Neural cell (in vitro differentiated cells): ENCODE data around the gene MAMDC2. TPM values are rescaled to one million over a fixed set of nuclear protein-coding genes. Genes with fewer than 3 reads are reported as not detected.

Source experiments
- H2AFZ ChIP-seq: fragments of 200-600, 300-800 bp; sonication (generic), shearing (Covaris generic); 2 replicates; pipeline ENCODE4 v1.6.0; 2014; ENCODE audit warnings: low read depth, mild to moderate bottlenecking, antibody characterized with exemption, low read length, moderate library complexity
- H3F3A ChIP-seq: fragments of 200-600 bp; shearing (Covaris generic); 2 replicates; pipeline ENCODE4 v1.6.1; 2016; ENCODE audit warnings: mild to moderate bottlenecking, moderate library complexity, mixed read lengths, antibody characterized with exemption, low read length; ENCODE audit not compliant: insufficient read depth, poor library complexity, severe bottlenecking
- H3K27ac ChIP-seq: fragments of 200-600, 300-800 bp; sonication (generic), shearing (Covaris generic); 2 replicates; pipeline ENCODE4 v1.5.1; 2014; ENCODE audit warnings: mild to moderate bottlenecking, low read length, moderate library complexity
- H3K27me3 ChIP-seq: fragments of 300-800, 200-600 bp; sonication (generic), shearing (Covaris generic); 2 replicates; pipeline ENCODE4 v1.6.0; 2014; ENCODE audit warnings: mild to moderate bottlenecking, low read depth, low read length, moderate library complexity; ENCODE audit not compliant: insufficient read depth
- H3K36me3 ChIP-seq: fragments of 300-800, 200-600 bp; sonication (generic), shearing (Covaris generic); 2 replicates; pipeline ENCODE4 v1.5.1; 2014; ENCODE audit warnings: mild to moderate bottlenecking, antibody characterized with exemption, low read length, moderate library complexity; ENCODE audit not compliant: insufficient read depth
- H3K4me2 ChIP-seq: fragments of 300-800, 200-600 bp; sonication (generic), shearing (Covaris generic); 2 replicates; pipeline ENCODE4 v1.6.0; 2014; ENCODE audit warnings: mild to moderate bottlenecking, low read length
- H3K4me3 ChIP-seq: fragments of 300-800, 200-600 bp; sonication (generic), shearing (Covaris generic); 2 replicates; pipeline ENCODE4 v1.5.1; 2014; ENCODE audit warnings: mild to moderate bottlenecking, low read length, moderate library complexity
- H3K79me2 ChIP-seq: fragments of 200-600 bp; shearing (Covaris generic); replicated peaks from 2 replicates; pipeline ENCODE4 v1.6.0; 2014; ENCODE audit warnings: mild to moderate bottlenecking, low read length, moderate library complexity; ENCODE audit not compliant: insufficient read depth
- H3K9ac ChIP-seq: fragments of 300-800, 200-600 bp; sonication (generic), shearing (Covaris generic); 2 replicates; pipeline ENCODE4 v1.6.1; 2016; ENCODE audit warnings: mild to moderate bottlenecking, low read length, mixed read lengths
- H3K9me2 ChIP-seq: fragments of 200-600 bp; shearing (Covaris generic); 2 replicates; pipeline ENCODE4 v1.6.1; 2016; ENCODE audit warnings: mild to moderate bottlenecking, low read length, mixed read lengths; ENCODE audit not compliant: insufficient read depth
- H3K9me3 ChIP-seq: fragments of 200-600, 300-800 bp; sonication (generic), shearing (Covaris generic); 2 replicates; pipeline ENCODE4 v1.6.1; 2016; ENCODE audit warnings: mild to moderate bottlenecking, mixed run types, low read length, moderate library complexity, mixed read lengths
- H4K20me1 ChIP-seq: fragments of 200-600 bp; shearing (Covaris generic); 2 replicates; pipeline ENCODE4 v1.6.1; 2016; ENCODE audit warnings: mild to moderate bottlenecking, mixed run types; ENCODE audit not compliant: insufficient read depth
- CTCF ChIP-seq: fragments of 450-650 bp; IDR thresholded peaks from 2 replicates; pipeline ENCODE4 v1.5.1; 2014; ENCODE audit warnings: antibody characterized with exemption, mild to moderate bottlenecking, moderate library complexity; ENCODE audit not compliant: poor library complexity, severe bottlenecking
- EP300 ChIP-seq: fragments of 450-650 bp; conservative IDR thresholded peaks from 2 replicates; pipeline ENCODE4 v1.6.1; 2014; ENCODE audit warnings: antibody characterized with exemption, mild to moderate bottlenecking, moderate library complexity; ENCODE audit not compliant: poor library complexity, severe bottlenecking
- EZH2 ChIP-seq: fragments of 200-600, 300-800 bp; shearing (Covaris generic), sonication (generic); IDR thresholded peaks from 2 replicates; pipeline ENCODE4 v1.6.1; 2014; ENCODE audit warnings: antibody characterized with exemption, low read length, borderline replicate concordance, mild to moderate bottlenecking; ENCODE audit not compliant: insufficient read depth, poor library complexity, severe bottlenecking
- MXI1 ChIP-seq: fragments of 450-650 bp; conservative IDR thresholded peaks from 2 replicates; pipeline ENCODE4 v1.6.1; 2014; ENCODE audit warnings: antibody characterized with exemption, mild to moderate bottlenecking; ENCODE audit not compliant: poor library complexity, severe bottlenecking
- POLR2AphosphoS5 ChIP-seq: IDR thresholded peaks from 2 replicates; pipeline ENCODE4 v1.6.1; 2012
- RAD21 ChIP-seq: fragments of 450-650 bp; conservative IDR thresholded peaks from 2 replicates; pipeline ENCODE4 v1.6.1; 2014; ENCODE audit warnings: antibody characterized with exemption, mild to moderate bottlenecking, moderate library complexity
- SMC3 ChIP-seq: fragments of 450-650 bp; conservative IDR thresholded peaks from 2 replicates; pipeline ENCODE4 v1.6.1; 2014; ENCODE audit warnings: antibody characterized with exemption, mild to moderate bottlenecking, moderate library complexity; ENCODE audit not compliant: poor library complexity
- TAF1 ChIP-seq: IDR thresholded peaks from 2 replicates; pipeline ENCODE4 v1.6.1; 2012; ENCODE audit warnings: low read depth
- polyA plus RNA-seq: library from polyadenylated mRNA; depleted of rRNA; stranded (reverse); fragments of >200 nt; gene quantifications from 2 replicates; pipeline ENCODE4 v1.2.3, GENCODE V29; 2014
- TF ChIP-seq, protein P1 (sequence below): IDR thresholded peaks from 2 replicates; pipeline ENCODE4 v1.6.1; 2012; ENCODE audit warnings: borderline replicate concordance

Gene MAMDC2
- polyA plus RNA-seq, 1 donor from 2014 or later, result 0.30 TPM

DNA sequence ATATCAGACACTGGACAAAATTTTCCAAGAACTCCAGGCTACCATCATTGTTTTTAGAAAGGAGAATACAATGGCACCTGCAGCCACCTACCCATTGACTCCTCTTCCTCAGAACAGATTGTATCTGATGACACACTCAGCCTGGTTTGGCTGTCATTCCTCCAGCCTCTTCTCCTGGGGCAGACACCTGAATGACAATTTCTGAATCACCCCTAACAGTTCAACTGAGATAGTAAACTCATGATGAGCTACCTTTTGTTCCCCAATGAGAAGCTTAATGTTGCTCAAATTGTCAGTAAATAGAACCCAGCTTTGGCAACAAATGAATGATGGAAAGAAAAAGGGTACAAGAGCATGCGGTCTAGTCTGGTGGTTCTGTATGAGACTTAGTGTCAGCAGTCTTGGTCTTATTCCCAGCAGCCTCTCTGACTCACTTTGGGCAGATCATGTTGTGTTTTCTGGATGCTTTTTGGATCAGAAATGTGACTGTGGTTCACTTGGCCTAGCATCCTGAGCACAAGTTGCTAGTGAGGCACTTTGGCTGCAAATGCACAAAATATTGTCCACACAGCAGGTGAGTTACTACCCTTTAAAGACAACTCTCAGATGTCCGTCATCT is 78.3 kb downstream of the MAMDC2 start:
- Histone ChIP-seq H3K9me2 (no peaks in the 10 kb centered on the region), H4K20me1 (no peaks in the 10 kb centered on the region), H3K36me3 (no peaks in the 10 kb centered on the region), H3F3A (no peaks in the 10 kb centered on the region), H3K27me3 (no peaks in the 10 kb centered on the region), H3K27ac (no peak overlapping the region), H3K4me2 (no peak overlapping the region), H3K4me3 (no peak overlapping the region), H3K9ac (no peak overlapping the region), H2AFZ (no peak overlapping the region), H3K9me3 (no peaks in the 10 kb centered on the region), H3K79me2 (no peaks in the 10 kb centered on the region)
- TF ChIP-seq, protein P1, sequence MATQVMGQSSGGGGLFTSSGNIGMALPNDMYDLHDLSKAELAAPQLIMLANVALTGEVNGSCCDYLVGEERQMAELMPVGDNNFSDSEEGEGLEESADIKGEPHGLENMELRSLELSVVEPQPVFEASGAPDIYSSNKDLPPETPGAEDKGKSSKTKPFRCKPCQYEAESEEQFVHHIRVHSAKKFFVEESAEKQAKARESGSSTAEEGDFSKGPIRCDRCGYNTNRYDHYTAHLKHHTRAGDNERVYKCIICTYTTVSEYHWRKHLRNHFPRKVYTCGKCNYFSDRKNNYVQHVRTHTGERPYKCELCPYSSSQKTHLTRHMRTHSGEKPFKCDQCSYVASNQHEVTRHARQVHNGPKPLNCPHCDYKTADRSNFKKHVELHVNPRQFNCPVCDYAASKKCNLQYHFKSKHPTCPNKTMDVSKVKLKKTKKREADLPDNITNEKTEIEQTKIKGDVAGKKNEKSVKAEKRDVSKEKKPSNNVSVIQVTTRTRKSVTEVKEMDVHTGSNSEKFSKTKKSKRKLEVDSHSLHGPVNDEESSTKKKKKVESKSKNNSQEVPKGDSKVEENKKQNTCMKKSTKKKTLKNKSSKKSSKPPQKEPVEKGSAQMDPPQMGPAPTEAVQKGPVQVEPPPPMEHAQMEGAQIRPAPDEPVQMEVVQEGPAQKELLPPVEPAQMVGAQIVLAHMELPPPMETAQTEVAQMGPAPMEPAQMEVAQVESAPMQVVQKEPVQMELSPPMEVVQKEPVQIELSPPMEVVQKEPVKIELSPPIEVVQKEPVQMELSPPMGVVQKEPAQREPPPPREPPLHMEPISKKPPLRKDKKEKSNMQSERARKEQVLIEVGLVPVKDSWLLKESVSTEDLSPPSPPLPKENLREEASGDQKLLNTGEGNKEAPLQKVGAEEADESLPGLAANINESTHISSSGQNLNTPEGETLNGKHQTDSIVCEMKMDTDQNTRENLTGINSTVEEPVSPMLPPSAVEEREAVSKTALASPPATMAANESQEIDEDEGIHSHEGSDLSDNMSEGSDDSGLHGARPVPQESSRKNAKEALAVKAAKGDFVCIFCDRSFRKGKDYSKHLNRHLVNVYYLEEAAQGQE, result no peak
- TF ChIP-seq EZH2 (no peak), RAD21 (no peak), POLR2AphosphoS5 (no peak), EP300 (no peak), TAF1 (no peak), SMC3 (no peak), MXI1 (no peak), CTCF (no peak)

DNA sequence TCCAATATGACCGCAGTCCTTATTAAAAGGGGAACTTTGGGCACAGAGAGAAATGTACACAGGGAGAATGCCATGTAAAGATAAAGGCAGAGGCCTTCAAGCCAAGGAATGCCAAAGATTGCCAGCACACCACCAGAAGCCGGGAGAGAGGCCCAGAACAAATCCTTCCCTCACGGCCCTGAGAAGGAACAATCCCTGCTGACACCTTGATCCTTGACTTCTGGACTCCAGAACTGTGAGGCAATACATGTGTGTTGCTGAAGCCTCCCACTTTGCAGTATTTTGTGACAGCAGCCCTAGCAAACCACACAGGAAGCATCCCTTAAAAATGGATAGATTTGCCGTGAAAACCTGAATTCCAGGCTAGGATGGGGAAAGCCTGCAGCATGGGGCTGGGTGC is 80.0 kb downstream of the MAMDC2 start:
- H3K9me2 ChIP-seq, result no peaks in the 10 kb centered on the region
- H3K27ac ChIP-seq, result no peak overlapping the region
- no peak overlapping the region for H3K9ac ChIP-seq
- H3F3A ChIP-seq, result no peaks in the 10 kb centered on the region
- H3K79me2 ChIP-seq, result no peaks in the 10 kb centered on the region
- no peaks in the 10 kb centered on the region for H4K20me1 ChIP-seq
- no peak overlapping the region for H3K4me3 ChIP-seq
- TF ChIP-seq SMC3 (no peak), RAD21 (no peak), EZH2 (no peak), CTCF (no peak), TAF1 (no peak), EP300 (no peak), POLR2AphosphoS5 (no peak), MXI1 (no peak)
- TF ChIP-seq, protein P1, result no peak
- no peaks in the 10 kb centered on the region for H3K27me3 ChIP-seq
- no peak overlapping the region for H3K4me2 ChIP-seq
- no peak overlapping the region for H2AFZ ChIP-seq
- no peaks in the 10 kb centered on the region for H3K36me3 ChIP-seq
- H3K9me3 ChIP-seq, result no peaks in the 10 kb centered on the region
